A549 (cell line): ENCODE data around the gene RNF126. TPM values are rescaled to one million over a fixed set of nuclear protein-coding genes. Genes with fewer than 3 reads are reported as not detected.

Source experiments
- ATAC-seq, 2 experiments: fragments of 200-7000 bp in 1 of 2; fragments of >200 bp in 1 of 2; cut with Nextera tagmentation in 1 of 2; cut with Tn5 transposase in 1 of 2; 3 replicates each; pipeline versions ENCODE4 v1.8.0 to v1.9.1; 2018 to 2020; ENCODE audit warnings: mild to moderate bottlenecking in 1 of 2, moderate library complexity in 1 of 2
- CTCF ChIA-PET: fragments of 300-600 bp; sonication (Branson Sonifier 250); formaldehyde crosslinking; extraction: SDS; loops from one replicate; lab custom pipeline; 2021; ENCODE audit warnings: antibody characterized with exemption, inconsistent platforms; lab: Yijun Ruan, JAX
- POLR2A ChIA-PET: fragments of 350-600 bp; formaldehyde crosslinking; extraction: SDS; loops from one replicate; lab custom pipeline; 2021; ENCODE audit warnings: antibody characterized with exemption, inconsistent platforms; lab: Yijun Ruan, JAX
- DNase-seq, 2 experiments: peaks; one replicate each; pipeline versions ENCODE4 v3.0.0 to v3.0.0-alpha.2; 2011 to 2016; ENCODE audit warnings: low read depth in 1 of 2, low spot score in 1 of 2
- FAIRE-seq: peaks from 2 replicates; lab custom pipeline; 2011; peaks lifted over from hg19 to GRCh38; lab: Jason Lieb, UNC
- H3K27ac ChIP-seq, 2 experiments: fragments of >200 bp; sonication (Bioruptor Twin); formaldehyde crosslinking; 3 replicates each; pipeline ENCODE4 v1.5.1; 2016 to 2017
- H3K4me1 ChIP-seq: fragments of >200 bp; sonication (Bioruptor Twin); formaldehyde crosslinking; 3 replicates; pipeline ENCODE4 v1.6.1; 2016
- H3K4me2 ChIP-seq: fragments of >200 bp; sonication (Bioruptor Twin); formaldehyde crosslinking; 3 replicates; pipeline ENCODE4 v1.6.1; 2016
- H3K4me3 ChIP-seq: fragments of >200 bp; sonication (Bioruptor Twin); formaldehyde crosslinking; 3 replicates; pipeline ENCODE4 v1.5.1; 2016
- H3K9me3 ChIP-seq: fragments of >200 bp; sonication (Bioruptor Twin); formaldehyde crosslinking; 3 replicates; pipeline ENCODE4 v1.6.1; 2016
- EP300 ChIP-seq, 2 experiments: fragments of >200 bp; sonication (Bioruptor Twin); formaldehyde crosslinking; IDR thresholded peaks; 2 replicates in 1 of 2; 3 replicates in 1 of 2; pipeline ENCODE4 v1.6.1; 2016 to 2017
- FOSL2 ChIP-seq, 2 experiments: fragments of 450-650 bp in 1 of 2; fragments of >200 bp in 1 of 2; sonication (Bioruptor Twin) in 1 of 2; formaldehyde crosslinking; IDR thresholded peaks; 2 replicates each; pipeline versions ENCODE4 v1.5.0 to v1.6.1; 2016 to 2020; ENCODE audit warnings: mild to moderate bottlenecking in 1 of 2, moderate library complexity in 1 of 2
- GATA3 ChIP-seq: IDR thresholded peaks from 2 replicates; pipeline ENCODE4 v1.6.1; 2012; ENCODE audit warnings: borderline replicate concordance
- HEYL ChIP-seq: fragments of 250-450 bp; sonication (Bioruptor Pico); IDR thresholded peaks from 2 replicates; pipeline ENCODE4 v1.8.0; 2021; ENCODE audit warnings: mild to moderate bottlenecking, moderate library complexity
- HOXB13 ChIP-seq: fragments of 250-450 bp; sonication (Bioruptor Pico); IDR thresholded peaks from 2 replicates; pipeline ENCODE4 v1.5.0; 2020; ENCODE audit warnings: low read depth, mild to moderate bottlenecking, moderate library complexity
- JUN ChIP-seq, 2 experiments: fragments of >200 bp; sonication (Bioruptor Twin); formaldehyde crosslinking; IDR thresholded peaks; 2 replicates in 1 of 2; 3 replicates in 1 of 2; pipeline ENCODE4 v1.6.1; 2016 to 2017
- NFE2L2 ChIP-seq: fragments of 150-350 bp; conservative IDR thresholded peaks from 2 replicates; pipeline ENCODE4 v1.6.1; 2014; ENCODE audit warnings: low read length
- NPAS2 ChIP-seq: fragments of 250-450 bp; sonication (Bioruptor Pico); IDR thresholded peaks from 2 replicates; pipeline ENCODE4 v1.8.0; 2022; ENCODE audit warnings: mild to moderate bottlenecking, moderate library complexity, borderline replicate concordance
- PHF8 ChIP-seq: fragments of 200-600 bp; sonication (generic); IDR thresholded peaks from 2 replicates; pipeline ENCODE4 v1.6.1; 2016; ENCODE audit warnings: low read depth, mild to moderate bottlenecking, antibody characterized with exemption, moderate library complexity, borderline replicate concordance
- RAD21 ChIP-seq, 2 experiments: fragments of >200 bp in 1 of 2; sonication (Bioruptor Twin) in 1 of 2; formaldehyde crosslinking in 1 of 2; IDR thresholded peaks in 1 of 2; conservative IDR thresholded peaks in 1 of 2; 2 replicates in 1 of 2; 3 replicates in 1 of 2; pipeline ENCODE4 v1.6.1; 2012 to 2018; ENCODE audit warnings: inconsistent platforms in 1 of 2
- RCOR1 ChIP-seq: fragments of 150-350 bp; IDR thresholded peaks from 2 replicates; pipeline ENCODE4 v1.6.1; 2014; ENCODE audit warnings: antibody characterized with exemption, low read length, low read depth
- RFX5 ChIP-seq: fragments of 450-650 bp; IDR thresholded peaks from 2 replicates; pipeline ENCODE4 v1.7.1; 2014; ENCODE audit warnings: antibody characterized with exemption, mild to moderate bottlenecking, moderate library complexity
- SMC3 ChIP-seq: fragments of >200 bp; sonication (Bioruptor Twin); formaldehyde crosslinking; IDR thresholded peaks from 3 replicates; pipeline ENCODE4 v1.6.1; 2018; ENCODE audit warnings: inconsistent platforms
- ZFP36 ChIP-seq: fragments of 450-650 bp; IDR thresholded peaks from 2 replicates; pipeline ENCODE4 v1.6.1; 2014; ENCODE audit warnings: borderline replicate concordance; ENCODE audit not compliant: partially characterized antibody
- WGBS: methylation state at CpG from one replicate; pipeline ENCODE4 v1.1.6; 2017; ENCODE audit errors: missing lambda C conversion rate; 5-methylcytosine and 5-hydroxymethylcytosine counted together
- polyA plus RNA-seq, 4 experiments: library from polyadenylated mRNA; depleted of rRNA in 3 of 4; stranded (reverse); fragments of >200 nt; fragmentation: RNase III in 1 of 4; extraction: RNeasy Plus Mini Kit Qiagen cat#74134 plus additional on column Dnase treatment in 1 of 4; gene quantifications; 2 replicates in 3 of 4; 3 replicates in 1 of 4; pipeline ENCODE4 v1.2.3, GENCODE V29; 2011 to 2017
- TF ChIP-seq, protein P1 (sequence below): IDR thresholded peaks from 2 replicates; pipeline ENCODE4 v1.6.1; 2012
- TF ChIP-seq, protein P2 (sequence below): fragments of >200 bp; sonication (Bioruptor Twin); formaldehyde crosslinking; IDR thresholded peaks from 3 replicates; pipeline ENCODE4 v1.5.1; 2016
- TF ChIP-seq, protein P3 (sequence below): fragments of >200 bp; sonication (Bioruptor Twin); formaldehyde crosslinking; IDR thresholded peaks from 3 replicates; pipeline ENCODE4 v1.6.1; 2016
- TF ChIP-seq, protein P4 (sequence below): fragments of 250-450 bp; sonication (Bioruptor Pico); IDR thresholded peaks from 2 replicates; pipeline ENCODE4 v1.5.0; 2021; ENCODE audit warnings: mild to moderate bottlenecking, moderate library complexity, borderline replicate concordance

Gene RNF126
- polyA plus RNA-seq, 2 of the 4 experiments (the other 2 are of a cell fraction), result 3.1 to 35.0 TPM

DNA sequence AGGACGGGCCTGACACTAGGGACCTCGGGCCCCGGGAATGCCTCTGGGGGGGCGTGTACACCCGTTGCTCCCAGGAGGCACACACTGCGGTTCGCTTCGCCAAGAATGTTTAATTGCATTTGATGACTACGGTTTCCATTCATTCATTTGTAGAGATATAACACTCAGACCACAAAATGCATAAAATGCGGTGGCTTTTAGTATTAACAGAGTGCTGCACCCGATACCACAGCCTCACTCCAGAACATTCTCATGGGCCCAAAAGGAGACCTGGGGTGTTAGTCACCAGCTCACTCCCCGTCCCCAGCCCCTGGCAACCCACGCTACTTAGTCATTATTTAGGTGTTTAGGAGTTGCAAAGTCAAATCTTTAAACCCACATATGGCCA is 51.5 kb downstream of the RNF126 start:
- TF ChIP-seq FOSL2 (IDR thresholded peaks at IDR 0.05) (no peak), FOSL2 (CRISPR knock-in tag; IDR thresholded peaks at IDR 0.05) (peak; percentile 24; the same call in 1 of the 2 replicates), RAD21 (conservative IDR thresholded peaks at IDR 0.05 in 1 of 2, IDR thresholded peaks at IDR 0.05 in 1 of 2) (no peak)
- peak in 1 of 2 experiments; percentile 14; a peak in 3 of 6 replicates for ATAC-seq
- CTCF ChIA-PET, result interaction anchor here (1.7 kb wide), 1 partner anchor 12 kb away, joined by 4 read pairs; no protein-coding TSS in a partner anchor
- Histone ChIP-seq H3K9me3 (no peaks in the 10 kb centered on the region), H3K4me3 (no peak overlapping the region), H3K4me2 (peak overlapping the region; percentile 44; the same call in 1 of the 3 replicates), H3K4me1 (peaks cover 40% of the 10 kb centered on the region), H3K27ac (peak overlapping the region; percentile 72 to 86)
- no peak for FAIRE-seq
- POLR2A ChIA-PET, result interaction anchor here (0.5 kb wide), 1 partner anchor 20 kb away, joined by 5 read pairs; no protein-coding TSS in a partner anchor
- DNase-seq, result no peak
- 51% methylated on average over 13 of the region's 13 CpGs for WGBS

DNA sequence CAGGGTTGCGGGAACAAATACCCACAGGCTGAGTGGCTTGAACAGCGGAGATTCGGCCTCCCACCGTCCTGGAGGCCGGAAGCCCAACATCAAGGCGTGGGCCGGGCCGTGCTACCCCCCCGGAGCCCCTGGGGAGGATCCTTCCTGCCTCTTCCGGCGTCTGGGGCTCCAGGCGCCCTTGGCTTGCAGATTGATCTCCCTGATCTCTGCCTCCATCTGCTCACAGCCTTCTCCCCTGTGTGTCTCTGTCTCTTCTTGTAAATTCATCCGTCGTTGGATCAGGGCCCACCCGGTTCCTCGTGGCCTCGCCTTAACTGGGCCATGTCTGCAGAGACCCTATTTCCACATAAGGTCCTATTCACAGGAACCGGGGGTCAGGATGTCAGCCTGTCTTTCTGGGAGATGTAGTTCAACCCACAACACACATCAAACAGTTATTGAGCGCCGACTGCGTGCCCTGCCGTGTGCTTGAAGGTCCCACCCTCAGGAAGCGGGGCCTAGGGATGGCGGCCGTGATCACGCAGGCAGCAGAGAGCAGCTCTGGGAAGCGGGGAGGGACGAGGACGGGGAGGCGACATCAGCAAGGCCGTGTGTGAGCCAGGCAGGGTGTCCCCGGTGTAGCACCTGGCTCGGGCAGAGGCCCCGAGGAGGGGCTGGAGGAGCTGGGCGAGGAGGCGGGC is 52.1 kb downstream of the RNF126 start:
- POLR2A ChIA-PET, result interaction anchor here (0.5 kb wide), 1 partner anchor 20 kb away, joined by 5 read pairs; no protein-coding TSS in a partner anchor
- Histone ChIP-seq H3K4me1 (peaks cover 40% of the 10 kb centered on the region), H3K4me3 (no peak overlapping the region), H3K4me2 (peak overlapping the region; percentile 44; the same call in 2 of the 3 replicates), H3K9me3 (no peaks in the 10 kb centered on the region), H3K27ac (peak overlapping the region; percentile 72 to 86)
- TF ChIP-seq JUN (IDR thresholded peaks at IDR 0.05), result no peak
- peak in 1 of 2 experiments; percentile 31; a peak in 1 of 5 replicates for TF ChIP-seq EP300 (IDR thresholded peaks at IDR 0.05)
- WGBS, result 70% methylated on average over 36 of the region's 36 CpGs
- CTCF ChIA-PET, result interaction anchor here (1.4 to 1.7 kb wide), 2 partner anchors 13 to 27 kb away, joined by 3 to 4 read pairs; no protein-coding TSS in a partner anchor
- DNase-seq, result peak in 1 of 2 experiments; percentile 58
- FAIRE-seq, result no peak
- ATAC-seq, result peak; percentile 23 to 29; a peak in 3 of 6 replicates

DNA sequence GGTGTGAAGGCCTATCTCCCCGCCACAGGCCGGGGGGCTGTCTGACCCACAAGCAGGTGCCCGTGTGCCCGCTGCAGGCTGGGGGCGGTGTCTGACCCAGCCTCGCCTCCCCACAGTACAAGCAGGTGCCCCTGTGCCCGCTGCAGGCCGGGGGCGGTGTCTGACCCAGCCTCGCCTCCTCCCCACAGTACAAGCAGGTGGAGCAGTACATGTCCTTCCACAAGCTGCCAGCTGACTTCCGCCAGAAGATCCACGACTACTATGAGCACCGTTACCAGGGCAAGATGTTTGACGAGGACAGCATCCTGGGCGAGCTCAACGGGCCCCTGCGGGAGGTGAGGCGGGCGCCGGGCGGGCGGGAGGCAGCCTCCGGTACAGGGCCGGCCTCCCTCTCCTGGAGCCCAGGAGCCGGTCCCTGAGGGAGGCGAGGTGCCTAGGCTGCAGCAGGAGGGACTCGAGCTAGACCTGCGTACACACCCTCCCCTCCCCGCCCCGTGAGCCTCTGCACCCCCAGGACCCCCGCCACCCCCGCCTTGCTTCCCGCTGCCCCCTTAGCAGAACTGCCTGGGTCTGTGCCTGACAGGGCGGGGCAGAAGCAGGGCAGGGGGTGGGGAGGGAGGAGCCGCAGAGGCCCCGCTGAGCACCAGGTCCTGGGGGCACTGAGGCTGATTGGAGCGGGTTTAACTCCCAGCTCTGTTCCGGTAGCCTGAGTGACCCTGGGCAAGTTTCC is 52.8 kb downstream of the RNF126 start:
- no peaks in the 10 kb centered on the region for H3K9me3 ChIP-seq
- 76% methylated on average over 7 of the region's 38 CpGs for WGBS
- peak in 1 of 2 experiments; percentile 24; a peak in 2 of 6 replicates for ATAC-seq
- DNase-seq, result no peak
- peaks cover 40% of the 10 kb centered on the region for H3K4me1 ChIP-seq
- TF ChIP-seq, protein P1, sequence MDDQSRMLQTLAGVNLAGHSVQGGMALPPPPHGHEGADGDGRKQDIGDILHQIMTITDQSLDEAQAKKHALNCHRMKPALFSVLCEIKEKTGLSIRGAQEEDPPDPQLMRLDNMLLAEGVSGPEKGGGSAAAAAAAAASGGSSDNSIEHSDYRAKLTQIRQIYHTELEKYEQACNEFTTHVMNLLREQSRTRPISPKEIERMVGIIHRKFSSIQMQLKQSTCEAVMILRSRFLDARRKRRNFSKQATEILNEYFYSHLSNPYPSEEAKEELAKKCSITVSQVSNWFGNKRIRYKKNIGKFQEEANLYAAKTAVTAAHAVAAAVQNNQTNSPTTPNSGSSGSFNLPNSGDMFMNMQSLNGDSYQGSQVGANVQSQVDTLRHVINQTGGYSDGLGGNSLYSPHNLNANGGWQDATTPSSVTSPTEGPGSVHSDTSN, result no peak
- TF ChIP-seq HOXB13, result peak; percentile 50; the same call in 1 of the 2 replicates
- TF ChIP-seq, protein P2, sequence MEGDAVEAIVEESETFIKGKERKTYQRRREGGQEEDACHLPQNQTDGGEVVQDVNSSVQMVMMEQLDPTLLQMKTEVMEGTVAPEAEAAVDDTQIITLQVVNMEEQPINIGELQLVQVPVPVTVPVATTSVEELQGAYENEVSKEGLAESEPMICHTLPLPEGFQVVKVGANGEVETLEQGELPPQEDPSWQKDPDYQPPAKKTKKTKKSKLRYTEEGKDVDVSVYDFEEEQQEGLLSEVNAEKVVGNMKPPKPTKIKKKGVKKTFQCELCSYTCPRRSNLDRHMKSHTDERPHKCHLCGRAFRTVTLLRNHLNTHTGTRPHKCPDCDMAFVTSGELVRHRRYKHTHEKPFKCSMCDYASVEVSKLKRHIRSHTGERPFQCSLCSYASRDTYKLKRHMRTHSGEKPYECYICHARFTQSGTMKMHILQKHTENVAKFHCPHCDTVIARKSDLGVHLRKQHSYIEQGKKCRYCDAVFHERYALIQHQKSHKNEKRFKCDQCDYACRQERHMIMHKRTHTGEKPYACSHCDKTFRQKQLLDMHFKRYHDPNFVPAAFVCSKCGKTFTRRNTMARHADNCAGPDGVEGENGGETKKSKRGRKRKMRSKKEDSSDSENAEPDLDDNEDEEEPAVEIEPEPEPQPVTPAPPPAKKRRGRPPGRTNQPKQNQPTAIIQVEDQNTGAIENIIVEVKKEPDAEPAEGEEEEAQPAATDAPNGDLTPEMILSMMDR, result no peak
- no peak for TF ChIP-seq PHF8
- no peak for TF ChIP-seq ZFP36
- no peak for TF ChIP-seq HEYL
- H3K4me2 ChIP-seq, result peak overlapping the region; percentile 44
- ChIA-PET POLR2A (no interaction called here), CTCF (interaction anchor here (1.4 kb wide), 1 partner anchor 26 kb away, joined by 3 read pairs; no protein-coding TSS in a partner anchor)
- no peak for FAIRE-seq
- H3K27ac ChIP-seq, result peak overlapping the region; percentile 72 to 86; a peak in 5 of 6 replicates
- H3K4me3 ChIP-seq, result no peak overlapping the region

DNA sequence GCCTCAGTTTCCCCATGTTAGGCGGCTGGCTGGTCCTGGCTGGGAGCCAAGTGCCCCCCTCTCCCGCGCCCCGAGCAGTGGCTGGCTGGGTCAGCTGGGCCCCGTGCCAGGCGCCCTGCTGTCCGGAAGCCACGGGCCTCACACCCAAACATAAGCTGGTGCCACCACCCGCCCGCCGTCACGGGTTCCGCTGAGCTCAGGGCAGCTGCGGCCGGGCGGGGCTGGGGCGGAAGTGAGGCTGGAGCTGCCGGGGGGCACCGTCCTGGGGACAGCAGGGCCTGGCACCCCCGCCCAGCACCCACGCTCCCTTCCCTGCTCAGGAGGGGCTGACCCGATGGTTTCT is 54.0 kb downstream of the RNF126 start:
- Histone ChIP-seq H3K27ac (peak overlapping the region; percentile 72 to 86), H3K4me2 (peak overlapping the region; percentile 43), H3K4me3 (no peak overlapping the region), H3K9me3 (no peaks in the 10 kb centered on the region), H3K4me1 (peaks cover 40% of the 10 kb centered on the region)
- ATAC-seq (peak; percentile 26 to 40; a peak in 4 of 6 replicates), FAIRE-seq (no peak), DNase-seq (peak in 1 of 2 experiments; percentile 55)
- ChIA-PET CTCF (interaction anchor here (0.7 to 1.5 kb wide), 3 partner anchors 8 to 25 kb away, joined by 3 read pairs; no protein-coding TSS in a partner anchor), POLR2A (no interaction called here)
- 20% methylated on average over 1 of the region's 22 CpGs for WGBS
- no peak for TF ChIP-seq NFE2L2
- TF ChIP-seq, protein P3, sequence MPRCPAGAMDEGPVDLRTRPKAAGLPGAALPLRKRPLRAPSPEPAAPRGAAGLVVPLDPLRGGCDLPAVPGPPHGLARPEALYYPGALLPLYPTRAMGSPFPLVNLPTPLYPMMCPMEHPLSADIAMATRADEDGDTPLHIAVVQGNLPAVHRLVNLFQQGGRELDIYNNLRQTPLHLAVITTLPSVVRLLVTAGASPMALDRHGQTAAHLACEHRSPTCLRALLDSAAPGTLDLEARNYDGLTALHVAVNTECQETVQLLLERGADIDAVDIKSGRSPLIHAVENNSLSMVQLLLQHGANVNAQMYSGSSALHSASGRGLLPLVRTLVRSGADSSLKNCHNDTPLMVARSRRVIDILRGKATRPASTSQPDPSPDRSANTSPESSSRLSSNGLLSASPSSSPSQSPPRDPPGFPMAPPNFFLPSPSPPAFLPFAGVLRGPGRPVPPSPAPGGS, result no peak
- 0 out of 2 replicates have a peak, but pooled peaks have one; percentile 13 for TF ChIP-seq GATA3
- 0 out of 2 replicates have a peak, but pooled peaks have one; percentile 2 for TF ChIP-seq HOXB13
- no peak for TF ChIP-seq NPAS2 (CRISPR knock-in tag)
- no peak for TF ChIP-seq ZFP36
- no peak for TF ChIP-seq RCOR1
- TF ChIP-seq, protein P4, sequence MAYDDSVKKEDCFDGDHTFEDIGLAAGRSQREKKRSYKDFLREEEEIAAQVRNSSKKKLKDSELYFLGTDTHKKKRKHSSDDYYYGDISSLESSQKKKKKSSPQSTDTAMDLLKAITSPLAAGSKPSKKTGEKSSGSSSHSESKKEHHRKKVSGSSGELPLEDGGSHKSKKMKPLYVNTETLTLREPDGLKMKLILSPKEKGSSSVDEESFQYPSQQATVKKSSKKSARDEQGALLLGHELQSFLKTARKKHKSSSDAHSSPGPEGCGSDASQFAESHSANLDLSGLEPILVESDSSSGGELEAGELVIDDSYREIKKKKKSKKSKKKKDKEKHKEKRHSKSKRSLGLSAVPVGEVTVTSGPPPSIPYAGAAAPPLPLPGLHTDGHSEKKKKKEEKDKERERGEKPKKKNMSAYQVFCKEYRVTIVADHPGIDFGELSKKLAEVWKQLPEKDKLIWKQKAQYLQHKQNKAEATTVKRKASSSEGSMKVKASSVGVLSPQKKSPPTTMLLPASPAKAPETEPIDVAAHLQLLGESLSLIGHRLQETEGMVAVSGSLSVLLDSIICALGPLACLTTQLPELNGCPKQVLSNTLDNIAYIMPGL (CRISPR knock-in tag), result no peak
- no peak for TF ChIP-seq RFX5
- TF ChIP-seq EP300 (IDR thresholded peaks at IDR 0.05), result peak in 1 of 2 experiments; percentile 39; a peak in 1 of 5 replicates
- TF ChIP-seq HEYL, result no peak
- no peak for TF ChIP-seq SMC3
- TF ChIP-seq PHF8, result no peak
